ENCODE data around the gene CMTM1. TPM values are rescaled to one million over a fixed set of nuclear protein-coding genes. Genes with fewer than 3 reads are reported as not detected.

The CMTM1 gene
- total RNA-seq, 1 donor from 2014 or later = 1.0 TPM

DNA sequence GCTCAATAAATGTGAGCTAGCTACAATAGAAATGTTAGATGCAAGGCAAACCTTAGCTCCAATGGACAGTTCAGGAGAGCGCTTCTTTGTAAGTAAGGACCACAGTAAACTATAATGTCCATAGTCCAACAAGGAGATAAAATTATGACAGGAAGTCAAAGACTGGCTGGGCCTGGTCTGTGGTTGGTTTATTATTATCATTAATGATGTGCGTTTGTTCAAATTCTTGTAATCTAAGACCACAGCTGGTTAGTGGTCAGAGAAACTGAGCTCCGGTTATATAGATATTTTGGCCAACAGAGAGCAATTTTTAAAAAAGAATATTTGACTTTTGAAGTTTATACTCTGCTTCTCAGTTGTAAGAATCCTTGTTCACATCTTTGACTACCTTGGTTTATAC lies 8.3 kb downstream of the CMTM1 start:
- intact Hi-C loops (cut with micrococcal nuclease) = no loop called here

GRCh38 chr16:66575060-66575459 lies 8.8 kb downstream of the CMTM1 start:
- Histone ChIP-seq H3K27ac (replicated peaks) (no peak overlapping the region), H3K27me3 (ENCODE audit: low read depth) (peaks cover 29% of the 10 kb centered on the region), H3K36me3 (no peaks in the 10 kb centered on the region), H3K4me1 (peaks cover 26% of the 10 kb centered on the region), H3K9me3 (replicated peaks) (no peaks in the 10 kb centered on the region), H3K4me3 (no peak overlapping the region)
- no peak for DNase-seq
- intact Hi-C loops (cut with micrococcal nuclease) = no loop called here
- TF ChIP-seq CTCF (IDR thresholded peaks at IDR 0.05; ENCODE audit: borderline replicate concordance) = no peak

More for the DNA sequence above, 8.3 kb downstream of the CMTM1 start:
- TF ChIP-seq CTCF (IDR thresholded peaks at IDR 0.05; ENCODE audit: borderline replicate concordance) = no peak
- Histone ChIP-seq H3K36me3 (no peaks in the 10 kb centered on the region), H3K27me3 (ENCODE audit: low read depth) (peaks cover 29% of the 10 kb centered on the region), H3K9me3 (replicated peaks) (no peaks in the 10 kb centered on the region), H3K27ac (replicated peaks) (no peak overlapping the region), H3K4me3 (no peak overlapping the region), H3K4me1 (peaks cover 28% of the 10 kb centered on the region)
- no peak for DNase-seq

- Histone ChIP-seq H3K4me3 (no peak overlapping the region), H3K36me3 (no peaks in the 10 kb centered on the region), H3K27me3 (ENCODE audit: low read depth) (peaks cover 29% of the 10 kb centered on the region), H3K4me1 (peaks cover 26% of the 10 kb centered on the region), H3K27ac (replicated peaks) (no peak overlapping the region), H3K9me3 (replicated peaks) (no peaks in the 10 kb centered on the region)
- TF ChIP-seq CTCF (IDR thresholded peaks at IDR 0.05; ENCODE audit: borderline replicate concordance) = no peak
- intact Hi-C loops (cut with micrococcal nuclease) = no loop called here
- no peak for DNase-seq
These were observed 10.1 kb downstream of the CMTM1 start for GRCh38 chr16:66576296-66576695.

DNA sequence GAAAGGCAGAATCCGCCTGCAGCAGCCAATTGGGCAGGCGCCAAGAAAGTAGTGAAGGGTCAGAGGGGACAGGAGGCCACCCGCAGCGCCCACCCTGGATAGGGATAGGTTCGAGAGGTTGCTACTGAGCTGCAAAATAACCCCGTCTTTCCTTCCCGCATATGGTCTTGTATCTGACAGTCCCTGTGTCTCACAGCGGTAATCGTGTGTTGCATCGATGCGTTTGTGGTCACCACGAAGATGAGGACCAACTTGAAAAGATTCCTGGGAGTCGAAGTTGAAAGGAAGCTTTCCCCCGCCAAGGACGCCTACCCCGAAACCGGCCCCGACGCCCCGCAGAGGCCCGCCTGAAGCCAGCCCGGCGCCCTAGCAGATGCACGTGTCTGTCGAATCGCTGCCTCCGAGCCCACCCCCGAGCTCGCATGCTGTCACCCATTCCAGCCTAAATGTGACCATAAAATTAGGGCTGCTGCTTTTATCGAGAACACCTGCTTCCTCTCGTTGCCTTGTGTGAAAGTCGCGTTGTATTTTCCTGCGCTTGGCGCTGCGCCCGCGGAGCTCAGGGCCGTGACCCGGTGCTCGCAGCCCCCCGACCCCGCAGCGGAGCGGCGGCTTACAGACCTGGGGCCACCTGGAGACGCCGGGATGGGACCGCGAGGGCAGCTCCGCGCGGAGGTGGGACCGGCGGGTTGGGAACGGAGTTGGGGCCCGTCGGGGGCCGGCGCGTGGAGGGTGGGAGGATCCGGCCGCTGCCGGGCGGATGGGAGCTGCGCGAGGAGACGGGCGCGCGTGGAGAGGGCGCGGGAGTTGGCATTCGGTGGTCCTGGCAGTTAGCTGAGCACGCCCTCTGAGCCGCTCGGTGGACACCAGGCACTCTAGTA lies 12.7 kb downstream of the CMTM1 start, which contains the start of gene CMTM2:
TSS of gene CMTM2 (plus strand) at position 813 of the 881 bp plus-strand sequence. CDS start 145 bp downstream, outside the sequence.
- Histone ChIP-seq H3K4me3 (peak within 1 kb of the TSS; percentile 59), H3K9me3 (replicated peaks) (no peaks in the 10 kb centered on the region), H3K27me3 (ENCODE audit: low read depth) (peaks cover 29% of the 10 kb centered on the region), H3K36me3 (no peaks in the 10 kb centered on the region), H3K27ac (replicated peaks) (no peak within 1 kb of the TSS), H3K4me1 (peaks cover 26% of the 10 kb centered on the region)
- intact Hi-C loops (cut with micrococcal nuclease) = no loop called here
- no peak for DNase-seq
- no peak for TF ChIP-seq CTCF (IDR thresholded peaks at IDR 0.05; ENCODE audit: borderline replicate concordance)

DNA sequence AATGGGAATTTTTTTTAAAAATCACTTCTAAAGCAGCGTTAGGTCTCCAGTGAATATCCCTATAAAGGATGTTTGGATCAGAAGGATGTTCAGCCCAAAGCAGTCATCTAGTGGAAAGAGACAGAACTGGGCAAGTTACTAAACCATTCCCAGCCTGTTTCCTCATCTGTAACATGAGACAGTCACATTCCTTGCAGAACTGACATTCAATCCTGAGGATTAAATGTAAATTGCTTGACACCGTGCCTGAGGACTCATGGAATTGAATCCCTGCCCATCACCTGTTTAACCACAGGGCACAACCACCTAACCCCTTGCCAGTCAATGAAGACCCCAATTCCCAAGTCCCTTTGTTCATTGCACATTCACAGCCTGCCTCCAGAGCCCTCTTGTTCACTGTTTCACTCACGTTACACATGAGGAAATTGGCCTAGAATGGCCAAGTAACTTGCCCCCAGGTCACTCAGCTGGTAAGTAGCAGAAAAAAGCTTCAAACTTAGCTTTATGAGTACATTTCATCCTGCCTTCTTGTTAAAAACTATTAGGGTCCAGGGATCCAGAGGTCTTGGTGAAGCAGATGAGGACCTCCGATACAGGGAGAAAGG lies 14.5 kb downstream of the CMTM1 start:
- Histone ChIP-seq H3K9me3 (replicated peaks) (no peaks in the 10 kb centered on the region), H3K36me3 (no peaks in the 10 kb centered on the region), H3K4me3 (no peak overlapping the region), H3K4me1 (peaks cover 32% of the 10 kb centered on the region), H3K27ac (replicated peaks) (no peak overlapping the region), H3K27me3 (ENCODE audit: low read depth) (peaks cover 29% of the 10 kb centered on the region)
- intact Hi-C loops (cut with micrococcal nuclease) = no loop called here
- no peak for TF ChIP-seq CTCF (IDR thresholded peaks at IDR 0.05; ENCODE audit: borderline replicate concordance)
- no peak for DNase-seq
